Endodermal cell (in vitro differentiated cells): ENCODE results near the gene HDGFL2. TPM values are rescaled to one million over a fixed set of nuclear protein-coding genes. Genes with fewer than 3 reads are reported as not detected.

Source experiments
- DNase-seq: peaks from one replicate; pipeline ENCODE4 v3.0.0-alpha.2; 2017
- H3K27ac ChIP-seq: 2 replicates; pipeline ENCODE4 v1.5.1; 2013; ENCODE audit warnings: mild to moderate bottlenecking, low read depth, low read length, moderate library complexity
- H3K27me3 ChIP-seq: 2 replicates; pipeline ENCODE4 v1.6.1; 2013; ENCODE audit warnings: mild to moderate bottlenecking, low read length, moderate library complexity; ENCODE audit not compliant: insufficient read depth, control insufficient read depth, poor library complexity, severe bottlenecking
- H3K36me3 ChIP-seq: 2 replicates; pipeline ENCODE4 v1.7.0; 2013; ENCODE audit warnings: mild to moderate bottlenecking, low read length, moderate library complexity; ENCODE audit not compliant: control insufficient read depth, insufficient read depth
- H3K4me1 ChIP-seq: one replicate; pipeline ENCODE4 v1.7.0; 2013; ENCODE audit warnings: low read length; ENCODE audit not compliant: control insufficient read depth, insufficient read depth
- H3K4me3 ChIP-seq: 2 replicates; pipeline ENCODE4 v1.5.1; 2013; ENCODE audit warnings: mild to moderate bottlenecking, low read length, moderate library complexity
- H3K9ac ChIP-seq: 2 replicates; pipeline ENCODE4 v1.6.1; 2013; ENCODE audit warnings: mild to moderate bottlenecking, low read length, moderate library complexity; ENCODE audit not compliant: poor library complexity, severe bottlenecking; ENCODE audit errors: extremely low read depth
- H3K9me3 ChIP-seq: 2 replicates; pipeline ENCODE4 v1.6.1; 2013; ENCODE audit warnings: mild to moderate bottlenecking, low read length, moderate library complexity; ENCODE audit not compliant: control insufficient read depth
- H3K27ac Mint-ChIP-seq: 2 replicates; pipeline ENCODE4 v1.8.0; 2020; ENCODE audit warnings: mixed read lengths
- H3K27me3 Mint-ChIP-seq: 2 replicates; pipeline ENCODE4 v1.8.0; 2021; ENCODE audit warnings: mild to moderate bottlenecking, mixed read lengths; ENCODE audit not compliant: insufficient read depth
- H3K36me3 Mint-ChIP-seq: 2 replicates; pipeline ENCODE4 v1.8.0; 2020; ENCODE audit warnings: low read depth, mixed read lengths
- H3K4me1 Mint-ChIP-seq: 2 replicates; pipeline ENCODE4 v1.8.0; 2020; ENCODE audit warnings: mixed read lengths
- H3K4me3 Mint-ChIP-seq: 2 replicates; pipeline ENCODE4 v1.8.0; 2020; ENCODE audit warnings: mild to moderate bottlenecking, moderate library complexity, mixed read lengths
- H3K9me3 Mint-ChIP-seq: 2 replicates; pipeline ENCODE4 v1.8.0; 2020; ENCODE audit warnings: mild to moderate bottlenecking, mixed read lengths
- WGBS, 2 experiments: methylation state at CpG; one replicate each; pipeline versions ENCODE4 v1.1.5 to v1.1.7; 2013; ENCODE audit warnings: missing lambda C conversion rate in 2 of 2, mixed read lengths in 1 of 2; ENCODE audit not compliant: insufficient coverage in 1 of 2, insufficient read length in 1 of 2; 5-methylcytosine and 5-hydroxymethylcytosine counted together
- total RNA-seq, 2 donors: library from RNA; stranded (reverse); fragmentation: NEBNext Ultra II Directional in 1 of 2; extraction: Animal tissue kit (Norgen Biotek cat#: 25700) in 1 of 2; gene quantifications; 2 replicates in 1 of 2; 3 replicates in 1 of 2; pipeline ENCODE4 v1.2.1, GENCODE V29; 2021
- TF ChIP-seq, protein P1 (sequence below): fragments of 200-600 bp; sonication (generic); conservative IDR thresholded peaks from 2 replicates; pipeline ENCODE4 v1.5.0; 2021; ENCODE audit warnings: antibody characterized with exemption, mild to moderate bottlenecking

Gene HDGFL2
- total RNA-seq, 2 donors from 2014 or later, result 117 TPM

- H3K9me3 Mint-ChIP-seq, result no peaks in the 10 kb centered on the region
- Histone ChIP-seq H3K4me3 (no peak overlapping the region), H3K27me3 (no peaks in the 10 kb centered on the region), H3K9me3 (no peaks in the 10 kb centered on the region), H3K9ac (no peak overlapping the region), H3K27ac (no peak overlapping the region), H3K36me3 (peaks cover 58% of the 10 kb centered on the region), H3K4me1 (no peaks in the 10 kb centered on the region)
- no peaks in the 10 kb centered on the region for H3K27me3 Mint-ChIP-seq
- H3K4me1 Mint-ChIP-seq, result no peaks in the 10 kb centered on the region
- TF ChIP-seq, protein P1, sequence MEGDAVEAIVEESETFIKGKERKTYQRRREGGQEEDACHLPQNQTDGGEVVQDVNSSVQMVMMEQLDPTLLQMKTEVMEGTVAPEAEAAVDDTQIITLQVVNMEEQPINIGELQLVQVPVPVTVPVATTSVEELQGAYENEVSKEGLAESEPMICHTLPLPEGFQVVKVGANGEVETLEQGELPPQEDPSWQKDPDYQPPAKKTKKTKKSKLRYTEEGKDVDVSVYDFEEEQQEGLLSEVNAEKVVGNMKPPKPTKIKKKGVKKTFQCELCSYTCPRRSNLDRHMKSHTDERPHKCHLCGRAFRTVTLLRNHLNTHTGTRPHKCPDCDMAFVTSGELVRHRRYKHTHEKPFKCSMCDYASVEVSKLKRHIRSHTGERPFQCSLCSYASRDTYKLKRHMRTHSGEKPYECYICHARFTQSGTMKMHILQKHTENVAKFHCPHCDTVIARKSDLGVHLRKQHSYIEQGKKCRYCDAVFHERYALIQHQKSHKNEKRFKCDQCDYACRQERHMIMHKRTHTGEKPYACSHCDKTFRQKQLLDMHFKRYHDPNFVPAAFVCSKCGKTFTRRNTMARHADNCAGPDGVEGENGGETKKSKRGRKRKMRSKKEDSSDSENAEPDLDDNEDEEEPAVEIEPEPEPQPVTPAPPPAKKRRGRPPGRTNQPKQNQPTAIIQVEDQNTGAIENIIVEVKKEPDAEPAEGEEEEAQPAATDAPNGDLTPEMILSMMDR, result no peak
- 94% methylated on average over 27 to 29 of the region's 29 CpGs for WGBS, 2 experiments
- H3K36me3 Mint-ChIP-seq, result peaks cover 53% of the 10 kb centered on the region
- no peak overlapping the region for H3K4me3 Mint-ChIP-seq
- no peak overlapping the region for H3K27ac Mint-ChIP-seq
- DNase-seq, result no peak
Measured at GRCh38 chr19:4488496-4488895, 16.4 kb downstream of the HDGFL2 start.

GRCh38 chr19:4491446-4491845 is 19.3 kb downstream of the HDGFL2 start:
- H3K4me3 Mint-ChIP-seq, result no peak overlapping the region

GRCh38 chr19:4492337-4493103 is 20.4 kb downstream of the HDGFL2 start:
- H3K36me3 Mint-ChIP-seq, result peaks cover 43% of the 10 kb centered on the region
- Histone ChIP-seq H3K4me3 (no peak overlapping the region), H3K36me3 (peaks cover 59% of the 10 kb centered on the region), H3K9me3 (no peaks in the 10 kb centered on the region), H3K27me3 (no peaks in the 10 kb centered on the region), H3K9ac (no peak overlapping the region), H3K27ac (no peak overlapping the region), H3K4me1 (no peaks in the 10 kb centered on the region)
- 100% methylated on average over 2 of the region's 3 CpGs; no CpG with 5 or more reads in 1 of the 2 experiments for WGBS, 2 experiments
- no peak for DNase-seq
- no peaks in the 10 kb centered on the region for H3K9me3 Mint-ChIP-seq
- no peak overlapping the region for H3K27ac Mint-ChIP-seq
- no peaks in the 10 kb centered on the region for H3K27me3 Mint-ChIP-seq
- H3K4me3 Mint-ChIP-seq, result no peak overlapping the region
- H3K4me1 Mint-ChIP-seq, result no peaks in the 10 kb centered on the region
- TF ChIP-seq, protein P1, result no peak

More at GRCh38 chr19:4491446-4491845, 19.3 kb downstream of the HDGFL2 start:
- Histone ChIP-seq H3K36me3 (peaks cover 64% of the 10 kb centered on the region), H3K27ac (no peak overlapping the region), H3K4me3 (no peak overlapping the region), H3K9ac (no peak overlapping the region), H3K4me1 (no peaks in the 10 kb centered on the region), H3K9me3 (no peaks in the 10 kb centered on the region), H3K27me3 (no peaks in the 10 kb centered on the region)
- WGBS, 2 experiments, result 95 to 99% methylated on average over 10 to 21 of the region's 21 CpGs
- Mint-ChIP-seq H3K27me3 (no peaks in the 10 kb centered on the region), H3K4me1 (no peaks in the 10 kb centered on the region), H3K36me3 (peaks cover 50% of the 10 kb centered on the region), H3K27ac (no peak overlapping the region), H3K9me3 (no peaks in the 10 kb centered on the region)
- DNase-seq, result no peak
- TF ChIP-seq, protein P1, result no peak
